DOHH2 (cell line): ENCODE data around the gene ASIC1.

Experiments
- H3F3A ChIP-seq: fragments of 200-600 bp; sonication (generic), shearing (Covaris generic); 2 replicates; pipeline ENCODE4 v1.6.0; 2016; ENCODE audit warnings: antibody characterized with exemption, mild to moderate bottlenecking; ENCODE audit not compliant: control insufficient read depth, insufficient read depth
- H3K27ac ChIP-seq: fragments of 200-600 bp; sonication (generic); 2 replicates; pipeline ENCODE4 v1.5.1; 2014; ENCODE audit warnings: low read depth, mild to moderate bottlenecking, low read length, moderate library complexity
- H3K27me3 ChIP-seq: fragments of 200-600 bp; sonication (generic); 2 replicates; pipeline ENCODE4 v1.6.1; 2014; ENCODE audit warnings: mild to moderate bottlenecking, low read length, mixed read lengths; ENCODE audit not compliant: control insufficient read depth
- H3K36me3 ChIP-seq: fragments of 200-600 bp; sonication (generic); 2 replicates; pipeline ENCODE4 v1.6.1; 2014; ENCODE audit warnings: mild to moderate bottlenecking, low read length, moderate library complexity, mixed read lengths; ENCODE audit not compliant: control insufficient read depth
- H3K4me1 ChIP-seq: fragments of 200-600 bp; sonication (generic); 2 replicates; pipeline ENCODE4 v1.6.1; 2014; ENCODE audit warnings: mild to moderate bottlenecking, low read length, mixed read lengths; ENCODE audit not compliant: control insufficient read depth
- H3K4me2 ChIP-seq: fragments of 200-600 bp; sonication (generic); 2 replicates; pipeline ENCODE4 v1.6.0; 2014; ENCODE audit warnings: mild to moderate bottlenecking, low read length, moderate library complexity
- H3K4me3 ChIP-seq: fragments of 200-600 bp; sonication (generic); 2 replicates; pipeline ENCODE4 v1.5.1; 2014; ENCODE audit warnings: mild to moderate bottlenecking, low read length, mixed read lengths
- H3K79me2 ChIP-seq: fragments of 200-600 bp; sonication (generic); 2 replicates; pipeline ENCODE4 v1.6.1; 2014; ENCODE audit warnings: mild to moderate bottlenecking, low read length, mixed read lengths; ENCODE audit not compliant: control insufficient read depth
- H3K9me2 ChIP-seq: fragments of 200-600 bp; sonication (generic); replicated peaks from 2 replicates; pipeline ENCODE4 v1.6.1; 2014; ENCODE audit warnings: mild to moderate bottlenecking, low read length, mixed read lengths; ENCODE audit not compliant: control insufficient read depth
- H3K9me3 ChIP-seq: fragments of 200-600 bp; sonication (generic); 2 replicates; pipeline ENCODE4 v1.6.1; 2014; ENCODE audit warnings: antibody characterized with exemption, low read length, mixed read lengths; ENCODE audit not compliant: control insufficient read depth, insufficient read depth
- H4K20me1 ChIP-seq: fragments of 200-600 bp; sonication (generic); 2 replicates; pipeline ENCODE4 v1.6.0; 2014; ENCODE audit warnings: low read depth, mild to moderate bottlenecking, antibody characterized with exemption, low read length, moderate library complexity; ENCODE audit not compliant: control insufficient read depth, insufficient read depth
- EZH2phosphoT487 ChIP-seq: fragments of 200-600 bp; sonication (generic); IDR thresholded peaks from 2 replicates; pipeline ENCODE4 v1.6.1; 2017; ENCODE audit warnings: borderline replicate concordance, mild to moderate bottlenecking, antibody characterized with exemption, low read length, moderate library complexity, mixed read lengths
- TF ChIP-seq, protein P1 (sequence below): fragments of 200-600 bp; sonication (generic); IDR thresholded peaks from one replicate; pipeline ENCODE4 v1.5.1; 2014; ENCODE audit warnings: antibody characterized with exemption, mild to moderate bottlenecking, low read depth, low read length; ENCODE audit not compliant: poor library complexity, severe bottlenecking

Gene ASIC1

DNA sequence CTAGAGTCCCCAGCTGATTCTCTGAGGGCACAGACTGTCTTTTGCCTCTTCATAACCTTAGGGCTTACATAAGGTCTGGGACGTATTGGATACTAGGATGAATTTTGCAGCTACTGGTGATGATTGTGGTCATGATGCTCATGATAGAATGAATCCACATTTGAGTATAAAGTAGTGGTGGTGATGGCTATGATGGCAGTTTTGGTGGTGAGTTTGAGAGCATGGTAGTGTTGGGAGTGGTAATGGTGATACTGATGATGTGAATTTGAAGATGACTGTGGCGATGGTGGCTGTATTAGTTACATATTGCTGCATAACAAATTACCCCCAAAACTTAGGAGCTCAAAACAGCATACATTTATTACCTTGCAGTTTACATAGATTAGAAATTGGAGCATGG is 14.1 kb upstream of the ASIC1 start:
- no peaks in the 10 kb centered on the region for H4K20me1 ChIP-seq
- H3K36me3 ChIP-seq, result no peaks in the 10 kb centered on the region
- no peaks in the 10 kb centered on the region for H3K4me1 ChIP-seq
- no peaks in the 10 kb centered on the region for H3F3A ChIP-seq
- H3K9me3 ChIP-seq, result no peaks in the 10 kb centered on the region
- no peaks in the 10 kb centered on the region for H3K9me2 ChIP-seq
- H3K4me3 ChIP-seq, result no peak overlapping the region
- no peak overlapping the region for H3K4me2 ChIP-seq
- no peak overlapping the region for H3K27ac ChIP-seq
- H3K79me2 ChIP-seq, result no peaks in the 10 kb centered on the region
- peaks cover 6% of the 10 kb centered on the region; the same call in 1 of the 2 replicates for H3K27me3 ChIP-seq
- TF ChIP-seq, protein P1, sequence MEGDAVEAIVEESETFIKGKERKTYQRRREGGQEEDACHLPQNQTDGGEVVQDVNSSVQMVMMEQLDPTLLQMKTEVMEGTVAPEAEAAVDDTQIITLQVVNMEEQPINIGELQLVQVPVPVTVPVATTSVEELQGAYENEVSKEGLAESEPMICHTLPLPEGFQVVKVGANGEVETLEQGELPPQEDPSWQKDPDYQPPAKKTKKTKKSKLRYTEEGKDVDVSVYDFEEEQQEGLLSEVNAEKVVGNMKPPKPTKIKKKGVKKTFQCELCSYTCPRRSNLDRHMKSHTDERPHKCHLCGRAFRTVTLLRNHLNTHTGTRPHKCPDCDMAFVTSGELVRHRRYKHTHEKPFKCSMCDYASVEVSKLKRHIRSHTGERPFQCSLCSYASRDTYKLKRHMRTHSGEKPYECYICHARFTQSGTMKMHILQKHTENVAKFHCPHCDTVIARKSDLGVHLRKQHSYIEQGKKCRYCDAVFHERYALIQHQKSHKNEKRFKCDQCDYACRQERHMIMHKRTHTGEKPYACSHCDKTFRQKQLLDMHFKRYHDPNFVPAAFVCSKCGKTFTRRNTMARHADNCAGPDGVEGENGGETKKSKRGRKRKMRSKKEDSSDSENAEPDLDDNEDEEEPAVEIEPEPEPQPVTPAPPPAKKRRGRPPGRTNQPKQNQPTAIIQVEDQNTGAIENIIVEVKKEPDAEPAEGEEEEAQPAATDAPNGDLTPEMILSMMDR, result no peak
- TF ChIP-seq EZH2phosphoT487, result no peak

DNA sequence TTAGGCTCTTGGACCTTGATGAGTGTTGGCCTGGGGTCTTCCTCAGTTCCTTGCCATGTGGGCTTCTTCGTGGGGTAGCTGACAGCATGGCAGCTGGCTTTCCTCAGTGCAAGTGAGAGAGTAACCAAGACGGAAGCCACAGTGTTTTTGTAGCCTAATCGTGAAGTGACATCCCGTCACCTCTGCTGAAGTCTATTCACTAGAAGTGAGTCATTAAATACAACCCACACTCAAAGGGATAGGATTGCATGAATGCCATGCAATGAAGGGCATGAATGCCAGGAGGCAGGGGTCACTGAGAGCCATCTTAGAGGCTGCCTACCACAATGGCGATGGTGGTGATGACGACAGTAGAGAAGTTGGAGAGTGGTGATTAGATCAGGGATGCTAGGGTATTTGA is 13.5 kb upstream of the ASIC1 start:
- Histone ChIP-seq H3K27me3 (peaks cover 6% of the 10 kb centered on the region; the same call in 1 of the 2 replicates), H3K27ac (no peak overlapping the region), H4K20me1 (no peaks in the 10 kb centered on the region), H3K9me3 (no peaks in the 10 kb centered on the region), H3K4me2 (no peak overlapping the region), H3K79me2 (no peaks in the 10 kb centered on the region), H3K4me3 (no peak overlapping the region), H3K36me3 (no peaks in the 10 kb centered on the region), H3F3A (no peaks in the 10 kb centered on the region), H3K9me2 (no peaks in the 10 kb centered on the region), H3K4me1 (no peaks in the 10 kb centered on the region)
- TF ChIP-seq EZH2phosphoT487, result no peak
- TF ChIP-seq, protein P1, result no peak

DNA sequence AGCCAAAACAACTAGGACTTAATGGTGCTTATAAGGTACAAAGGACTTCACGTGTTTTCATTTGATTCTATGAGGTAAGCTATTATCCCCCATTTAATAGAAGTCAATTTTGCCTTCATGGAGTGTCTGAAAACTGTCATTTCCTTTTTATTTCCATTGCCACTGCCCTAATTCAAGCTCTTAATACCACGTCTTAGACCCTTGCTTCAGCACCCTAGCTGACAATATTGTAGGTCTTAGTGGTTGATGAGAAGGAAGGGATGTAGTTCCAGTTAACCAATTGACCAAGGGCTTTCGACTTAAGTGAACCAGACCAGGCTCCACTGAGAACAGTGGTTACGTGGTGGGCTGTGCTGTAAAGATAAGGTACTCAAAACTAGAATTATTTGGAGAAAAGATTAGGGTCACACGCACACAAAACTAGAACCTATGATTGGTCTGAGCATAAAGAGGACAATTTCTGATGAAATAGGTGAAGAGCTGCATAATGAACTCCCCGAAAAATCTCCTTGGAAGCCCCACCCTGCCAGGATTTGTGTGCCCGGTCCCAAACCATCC is 9.6 kb upstream of the ASIC1 start:
- Histone ChIP-seq H3K4me3 (no peak overlapping the region), H3F3A (no peaks in the 10 kb centered on the region), H3K9me2 (no peaks in the 10 kb centered on the region), H3K4me1 (no peaks in the 10 kb centered on the region), H3K9me3 (no peaks in the 10 kb centered on the region), H3K27ac (no peak overlapping the region), H4K20me1 (no peaks in the 10 kb centered on the region), H3K27me3 (peaks cover 33% of the 10 kb centered on the region), H3K36me3 (no peaks in the 10 kb centered on the region), H3K79me2 (no peaks in the 10 kb centered on the region), H3K4me2 (no peak overlapping the region)
- no peak for TF ChIP-seq EZH2phosphoT487
- TF ChIP-seq, protein P1, result no peak
